ELR (cell line): Measurements from ENCODE around the gene NOL4L.
A peak's percentile ranks its signal among the peaks of the same experiment; 100 is the strongest.
"Not testable (repeated sequence)": the region's sequence is repeated elsewhere in the genome, so short reads cannot be mapped to it uniquely, and the experiment has no call there.

Experiments
- DNase-seq: peaks from one replicate; pipeline ENCODE4 v3.0.0-alpha.2; 2015; ENCODE audit warnings: low read depth

Gene NOL4L

DNA sequence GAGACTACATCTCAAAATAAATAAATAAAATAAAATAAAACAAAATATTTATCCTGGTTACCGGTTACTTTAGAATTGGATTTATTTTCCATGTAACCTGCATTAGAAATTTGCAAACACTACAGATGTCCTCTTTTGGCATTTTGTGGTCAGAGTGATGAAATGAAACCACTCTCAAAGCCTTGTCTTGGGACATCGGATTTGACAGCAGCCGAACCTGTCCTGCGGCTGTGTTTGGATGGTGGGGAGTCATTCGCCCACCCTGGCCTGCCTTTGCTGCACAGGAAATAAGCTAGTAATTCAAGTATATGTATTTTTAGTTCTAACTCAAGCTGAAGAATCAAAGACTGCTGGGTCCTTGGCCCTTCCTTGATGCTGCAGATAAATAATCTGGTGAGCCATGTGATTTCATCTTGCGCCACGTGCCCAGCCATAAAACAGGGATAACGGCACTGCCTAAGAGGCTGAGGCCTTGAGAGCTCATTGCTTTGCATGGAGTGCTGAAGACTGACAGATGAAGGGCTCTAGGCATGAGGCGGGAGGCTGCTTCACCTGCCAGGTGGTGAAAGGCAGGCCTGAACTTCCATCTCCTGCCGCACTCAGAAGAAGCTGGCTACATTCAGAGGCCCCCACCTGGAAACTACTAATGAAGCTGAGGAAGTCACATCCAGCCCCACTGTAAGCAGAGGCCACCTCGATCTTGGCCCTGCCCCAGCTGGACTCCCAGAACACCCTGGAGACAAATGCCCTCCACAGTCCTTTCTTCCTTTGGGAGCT is 76.9 kb downstream of the NOL4L start:
- no peak for DNase-seq

DNA sequence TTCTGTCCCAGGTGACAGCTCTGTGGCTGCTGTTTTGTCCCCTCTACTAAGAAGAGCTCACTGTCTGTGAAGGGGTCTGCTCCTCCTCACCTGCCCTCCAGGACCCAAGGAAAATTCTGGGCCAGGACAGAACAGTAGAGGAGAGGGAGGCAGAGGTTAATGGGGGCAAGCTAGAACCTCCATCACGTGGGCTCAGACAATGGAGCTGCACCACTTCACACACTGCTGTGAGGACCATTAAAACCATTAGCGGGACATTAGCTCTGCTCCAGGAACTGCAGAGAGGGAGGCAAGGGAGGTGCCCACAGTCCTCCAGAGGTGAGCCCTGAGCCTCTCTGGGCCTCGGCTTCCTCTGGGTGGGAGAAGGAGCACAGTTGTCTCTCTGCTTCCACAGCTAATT is 78.4 kb downstream of the NOL4L start:
- DNase-seq: no peak

DNA sequence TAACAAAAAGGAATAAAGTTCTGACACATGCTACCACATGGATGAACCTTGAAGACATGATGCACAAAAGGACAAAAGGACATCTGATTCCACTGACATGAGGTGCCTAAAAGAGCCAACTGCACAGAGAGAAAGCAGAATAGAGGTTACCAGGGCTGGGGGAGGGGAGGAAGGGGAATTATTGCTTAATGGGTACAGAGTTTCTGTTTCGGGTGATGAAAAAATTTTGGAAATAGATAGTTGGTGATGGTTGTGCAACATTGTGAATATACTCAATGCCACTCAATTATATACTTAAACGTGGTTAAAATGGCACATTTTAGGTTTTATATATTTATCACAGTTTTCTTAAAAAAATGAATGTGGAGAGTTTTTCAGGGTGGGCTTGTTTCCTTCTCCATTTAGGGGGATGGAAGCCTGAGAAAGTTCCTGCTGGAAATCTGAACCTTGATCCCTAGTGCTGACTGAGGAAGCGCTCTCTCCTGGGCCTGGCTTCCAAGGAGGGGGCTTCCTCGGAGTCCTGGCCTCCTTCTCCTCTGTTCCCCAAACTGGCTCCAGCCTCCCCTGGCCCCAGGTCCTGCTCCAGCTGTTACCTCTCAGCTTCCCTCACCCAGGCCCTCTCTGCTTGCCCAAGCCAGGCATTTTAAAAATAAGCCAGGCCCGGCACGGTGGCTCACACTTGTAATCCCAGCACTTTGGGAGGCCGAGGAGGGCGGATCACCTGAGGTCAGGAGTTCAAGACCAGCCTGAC is 79.2 kb downstream of the NOL4L start:
- DNase-seq: no peak

DNA sequence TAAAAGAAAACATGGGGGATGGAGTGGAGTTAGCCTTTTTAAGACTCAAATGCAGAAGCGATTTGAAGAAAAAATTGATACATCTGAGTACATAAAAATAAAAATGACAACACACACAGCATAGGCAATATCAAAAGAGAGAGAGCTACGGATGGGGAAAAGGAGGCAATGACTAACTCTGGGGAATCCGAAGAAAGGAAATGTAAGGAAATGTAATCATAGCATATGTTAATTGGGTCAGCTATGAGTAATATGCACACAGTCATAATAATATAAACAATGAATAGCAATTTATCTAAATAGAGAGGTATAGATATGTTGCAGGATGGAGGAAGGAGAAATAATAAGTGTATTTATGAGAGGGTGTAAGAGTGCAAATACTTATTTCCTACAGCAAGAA is 83.4 kb downstream of the NOL4L start:
- peak; percentile 94 for DNase-seq

DNA sequence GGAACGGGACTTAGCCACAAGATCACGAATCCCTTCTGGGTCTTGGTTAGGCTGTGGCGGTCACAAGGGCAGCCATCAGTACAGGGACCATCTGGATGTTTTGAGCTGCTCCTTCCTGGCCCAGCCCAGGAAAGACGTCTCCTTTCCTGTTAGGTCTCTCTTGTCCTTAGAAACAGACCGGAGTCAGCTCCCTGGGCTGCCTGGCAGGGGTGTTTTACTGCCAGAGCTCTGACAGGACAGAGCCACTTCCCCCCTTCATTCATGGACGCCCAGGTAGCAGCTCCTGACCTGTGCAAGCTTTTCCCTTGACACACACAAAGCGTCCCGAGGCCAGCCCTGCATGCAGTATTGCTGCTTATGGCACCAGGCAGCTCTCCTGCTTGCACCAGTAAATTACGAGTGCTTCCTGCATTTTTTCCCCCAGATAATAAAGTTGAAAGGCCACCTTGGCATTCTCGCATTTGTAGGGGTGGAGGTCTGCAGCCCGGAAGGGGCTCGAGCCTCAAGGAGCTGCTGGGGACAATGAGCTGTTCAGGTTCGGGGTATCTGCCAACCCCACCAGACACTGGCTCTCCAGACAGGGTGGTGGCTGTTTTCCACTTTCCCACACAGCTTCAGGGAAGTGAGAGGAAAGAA is 87.4 kb downstream of the NOL4L start:
- DNase-seq: no peak

DNA sequence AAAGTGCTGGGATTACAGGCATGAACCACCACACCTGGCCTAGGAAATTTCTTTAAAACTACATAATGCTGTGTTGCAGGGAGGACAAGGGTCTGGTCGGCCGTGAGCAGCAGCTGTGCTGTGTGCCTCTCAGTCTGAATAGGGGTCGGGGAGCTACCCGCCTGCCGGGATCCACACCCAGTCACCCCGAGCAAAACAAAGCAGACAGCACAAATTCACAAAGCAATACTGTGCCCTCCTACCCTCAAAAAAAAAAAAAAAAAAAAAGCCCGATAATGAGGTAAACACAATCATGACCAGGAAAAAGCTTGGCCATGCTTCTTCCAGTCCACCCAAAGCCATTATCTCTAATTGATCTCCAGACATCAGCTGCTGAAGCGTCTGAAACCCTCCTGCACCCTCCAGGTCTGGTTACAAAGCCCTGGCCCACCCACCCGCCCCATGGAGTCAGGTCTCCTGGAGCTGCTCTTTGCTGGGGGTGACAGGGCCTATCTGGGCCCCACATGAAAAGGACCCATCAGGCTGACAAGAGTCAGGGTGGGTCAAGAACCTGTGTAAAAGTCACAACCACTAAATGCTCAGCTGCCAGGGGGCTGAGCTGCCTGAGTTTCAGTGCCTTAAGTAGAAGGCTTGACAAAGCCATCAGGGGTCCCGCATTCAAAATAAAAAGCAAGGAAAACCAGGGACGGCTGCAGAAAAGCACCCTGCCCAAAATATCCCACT is 88.2 kb downstream of the NOL4L start:
- DNase-seq: no peak

DNA sequence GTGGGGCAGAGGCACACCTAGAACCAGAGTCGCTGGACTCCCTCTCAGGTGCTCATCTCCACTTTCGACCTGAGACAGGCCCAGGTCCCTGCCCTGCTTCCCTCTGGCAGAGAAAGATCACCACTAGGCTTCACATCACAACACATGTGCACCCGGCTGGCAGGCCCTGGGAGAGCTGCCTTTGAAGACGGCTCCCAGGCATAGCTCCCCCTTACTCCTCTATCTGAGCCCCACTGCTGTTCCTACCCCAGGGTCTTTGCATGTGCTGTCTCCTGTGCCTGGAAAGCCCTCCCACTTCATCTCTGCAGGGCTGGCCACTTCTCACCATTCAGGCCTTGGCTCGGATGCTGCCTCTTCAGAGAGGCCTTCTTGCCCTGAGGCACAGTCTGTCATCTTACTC is 89.2 kb downstream of the NOL4L start:
- DNase-seq: no peak

DNA sequence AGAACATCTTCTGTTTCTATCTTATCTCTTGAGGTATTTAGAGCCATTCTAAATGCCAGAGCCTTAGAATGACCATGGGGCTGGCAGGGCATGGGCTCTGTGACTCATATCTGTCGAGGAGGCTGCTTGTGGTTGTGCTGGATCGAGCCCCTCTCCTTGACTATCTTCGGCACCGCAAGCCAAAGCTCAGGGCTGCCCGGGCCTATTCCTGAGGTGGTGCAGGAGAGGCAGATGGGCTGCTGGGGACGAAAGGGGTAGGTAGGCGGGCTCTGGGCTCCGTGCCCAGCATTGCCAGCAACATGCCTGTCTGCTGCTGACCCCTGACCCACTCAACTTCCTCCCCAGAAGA is 89.9 kb downstream of the NOL4L start:
- DNase-seq: no peak

DNA sequence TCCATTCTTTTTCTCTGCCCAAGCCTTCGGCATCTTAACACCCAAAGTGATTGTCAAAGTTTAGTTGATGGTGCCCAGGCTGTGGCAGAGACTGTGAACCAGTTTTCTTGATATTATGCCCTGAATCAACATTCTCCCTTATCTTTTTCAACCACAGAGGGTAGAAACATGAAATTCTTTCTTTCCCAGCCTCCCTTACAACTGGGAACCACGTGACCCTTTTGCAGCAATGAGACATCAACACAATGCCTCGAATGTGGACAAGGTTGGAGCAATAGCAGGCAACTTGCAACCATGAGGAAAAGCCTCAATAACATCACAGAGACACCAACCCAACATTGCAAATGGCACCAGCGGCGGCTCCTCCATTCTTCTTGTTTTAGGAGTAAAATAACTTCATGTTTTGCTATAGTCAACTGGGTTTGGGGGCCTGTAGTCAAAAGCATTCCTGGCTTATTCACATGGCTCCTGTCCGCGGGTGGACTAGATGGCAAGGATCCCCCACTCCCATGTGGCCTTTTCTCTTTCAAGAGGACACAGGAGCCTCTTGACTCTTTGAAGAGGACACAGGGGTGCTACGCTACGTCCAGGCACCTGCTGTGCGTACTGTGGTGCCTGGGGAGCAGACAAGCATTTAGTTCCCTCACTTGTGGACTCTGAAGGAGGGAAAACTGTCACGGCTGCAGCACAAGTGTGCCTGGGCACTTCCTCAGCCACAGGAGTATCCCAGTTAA is 90.5 kb downstream of the NOL4L start:
- no peak for DNase-seq

DNA sequence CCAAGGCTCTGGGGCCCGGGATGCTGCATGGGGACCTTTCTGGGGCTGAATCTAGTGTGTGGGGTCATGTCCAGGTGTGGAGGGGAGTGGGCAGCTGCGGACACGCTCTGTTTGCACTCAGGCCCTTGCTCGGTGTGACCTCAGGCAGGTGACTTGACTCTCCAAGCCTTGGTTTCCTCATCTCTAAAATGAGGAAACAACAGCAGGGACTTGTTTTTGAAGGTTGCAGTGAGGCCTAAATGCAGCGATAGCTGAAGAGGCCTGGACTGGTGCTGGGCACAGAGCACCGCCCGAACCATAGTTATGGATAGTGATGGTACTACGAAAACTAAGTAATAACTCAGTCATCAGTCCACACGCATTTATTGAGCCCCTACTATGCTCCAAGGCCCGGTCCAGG is 91.8 kb downstream of the NOL4L start:
- DNase-seq: no peak

DNA sequence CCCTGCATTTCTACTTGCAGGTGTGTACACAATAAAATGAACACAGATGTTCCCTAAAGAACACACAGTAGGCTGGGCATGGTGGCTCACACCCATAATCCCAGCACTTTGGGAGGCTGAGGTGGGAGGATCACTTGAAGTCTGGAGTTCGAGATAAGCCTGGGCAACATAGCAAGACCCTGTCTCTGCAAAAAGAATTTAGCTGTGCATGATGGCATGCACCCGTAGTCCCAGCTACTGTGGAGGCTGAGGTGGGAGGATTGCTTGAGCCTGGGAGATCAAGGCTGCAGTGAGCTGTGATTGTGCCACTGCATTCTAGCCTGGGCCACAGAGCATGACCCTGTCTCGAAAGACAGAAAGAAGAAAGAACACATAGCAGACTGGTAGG is 93.4 kb downstream of the NOL4L start:
- DNase-seq: not testable (repeated sequence)

DNA sequence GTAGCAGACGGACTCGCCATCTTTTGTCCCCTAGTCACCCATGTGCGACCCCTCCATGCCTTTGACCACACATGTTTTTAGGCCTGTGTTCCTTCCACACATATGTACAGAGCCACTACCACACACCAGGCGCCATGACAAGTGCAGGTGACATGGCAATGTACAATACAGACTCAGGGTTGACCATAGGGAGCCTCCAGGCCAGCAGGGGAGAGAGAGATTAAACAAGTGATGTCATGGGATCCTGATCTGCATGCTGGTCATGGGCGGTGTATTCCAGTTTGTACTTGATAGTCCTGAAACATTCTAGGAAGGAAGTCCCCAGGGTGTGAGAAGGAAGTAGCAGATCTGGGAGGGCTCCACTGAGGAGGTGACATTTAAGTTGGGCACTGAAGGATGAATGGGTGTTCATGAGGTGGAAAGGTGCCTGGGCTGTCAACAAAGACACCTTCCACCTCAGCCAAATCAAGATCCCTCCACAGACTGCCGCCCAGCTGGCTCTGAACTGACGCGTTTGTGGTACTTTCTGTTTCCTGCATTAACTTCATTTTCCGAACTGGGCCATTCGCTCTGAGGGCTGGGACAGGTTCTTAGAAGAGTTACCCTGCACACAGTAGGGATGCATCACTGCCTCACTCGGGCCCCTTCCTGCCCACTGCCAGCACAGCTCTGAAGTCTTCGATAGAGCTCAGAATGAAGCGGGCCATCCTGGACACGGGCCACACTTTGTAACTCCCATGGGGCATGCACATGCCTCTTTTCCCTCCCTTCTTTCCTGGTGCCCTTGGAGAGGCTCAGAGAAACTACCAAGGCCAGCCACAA is 94.0 kb downstream of the NOL4L start:
- no peak for DNase-seq

DNA sequence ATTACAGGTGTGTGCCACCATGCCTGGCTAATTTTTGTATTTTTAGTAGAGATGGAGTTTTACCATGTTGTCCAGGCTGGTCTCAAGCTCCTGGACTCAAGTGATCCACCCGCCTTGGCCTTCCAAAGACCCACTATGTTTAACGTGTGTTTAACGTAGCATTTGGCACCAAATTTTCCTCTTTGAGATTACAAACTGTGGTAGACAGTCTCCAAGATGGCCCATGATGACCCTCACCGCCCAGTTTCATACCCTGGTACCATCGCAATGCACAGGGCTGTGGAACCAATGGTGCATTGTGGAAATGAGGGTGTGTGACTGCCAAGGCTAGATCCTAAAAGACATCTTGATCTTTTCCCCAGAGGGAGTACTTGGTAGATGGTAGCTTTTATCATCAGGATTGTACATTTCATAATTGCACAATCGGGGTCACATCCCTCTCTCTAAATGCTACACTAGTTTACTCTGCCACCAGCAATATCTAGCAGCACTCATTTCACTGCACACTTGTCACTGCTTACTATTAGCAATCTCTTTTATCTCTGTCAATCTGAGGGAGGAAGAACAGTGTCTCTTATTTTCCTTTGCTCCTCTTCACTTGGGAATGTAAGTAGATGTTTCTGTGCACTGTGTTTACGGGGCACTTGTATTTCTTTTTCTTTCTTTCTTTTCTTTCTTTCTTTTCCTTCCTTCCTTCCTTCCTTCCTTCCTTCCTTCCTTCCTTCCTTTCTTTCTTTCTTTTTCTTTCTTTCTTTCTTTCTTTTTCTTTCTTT is 96.9 kb downstream of the NOL4L start:
- DNase-seq: no peak

DNA sequence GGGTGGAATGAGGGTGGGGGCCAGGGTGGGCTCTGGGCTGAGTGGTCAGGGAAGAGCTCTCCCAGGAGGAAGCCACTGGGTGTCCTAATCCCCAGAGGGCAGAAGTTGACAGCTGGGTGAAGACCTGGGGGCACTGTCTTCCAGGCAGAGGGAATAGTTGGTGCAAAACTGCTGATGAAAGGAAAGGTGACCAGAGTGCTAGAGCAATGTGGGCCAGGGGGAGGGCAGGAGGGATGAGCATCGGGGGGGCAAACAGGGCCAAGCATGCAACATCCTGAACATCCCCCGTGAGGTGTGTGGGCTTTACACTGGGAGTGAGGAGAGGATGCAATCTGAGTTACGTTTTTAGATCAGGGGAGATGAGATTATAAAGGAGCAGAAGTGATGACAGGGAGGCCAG is 97.8 kb downstream of the NOL4L start:
- no peak for DNase-seq

DNA sequence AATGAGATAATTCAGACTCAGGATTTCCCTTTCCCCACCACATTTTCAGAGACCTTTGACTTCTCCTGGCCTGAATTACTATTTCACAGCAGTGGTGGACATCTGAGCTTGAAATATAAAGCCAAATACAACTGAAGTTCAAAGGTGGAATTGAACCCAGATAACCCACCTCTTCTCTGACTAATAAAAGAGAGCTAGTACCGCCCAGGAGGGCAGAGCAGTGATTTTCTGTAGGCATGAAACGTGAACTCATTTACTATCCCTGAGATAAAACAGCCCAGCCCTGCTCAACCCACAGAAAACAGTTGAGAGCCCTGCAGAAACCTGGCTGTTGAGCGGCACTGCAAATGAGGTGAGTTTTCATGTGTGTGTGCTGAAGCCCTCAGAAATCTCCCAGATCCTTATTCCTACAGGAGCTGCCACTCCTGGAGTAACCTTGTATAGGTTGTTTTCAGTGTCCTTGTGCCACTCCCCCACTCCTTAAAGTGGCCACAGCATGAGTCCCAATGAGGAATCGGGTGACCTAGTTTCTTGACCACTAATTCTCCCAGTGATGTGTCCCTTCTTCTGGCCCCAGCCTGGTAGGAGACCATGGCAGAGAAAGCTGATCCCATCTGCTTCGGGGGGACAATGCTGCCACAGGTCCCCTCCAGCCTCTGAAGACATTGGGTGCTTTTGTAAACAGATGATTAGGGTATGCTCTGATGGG is 99.2 kb downstream of the NOL4L start:
- DNase-seq: no peak

DNA sequence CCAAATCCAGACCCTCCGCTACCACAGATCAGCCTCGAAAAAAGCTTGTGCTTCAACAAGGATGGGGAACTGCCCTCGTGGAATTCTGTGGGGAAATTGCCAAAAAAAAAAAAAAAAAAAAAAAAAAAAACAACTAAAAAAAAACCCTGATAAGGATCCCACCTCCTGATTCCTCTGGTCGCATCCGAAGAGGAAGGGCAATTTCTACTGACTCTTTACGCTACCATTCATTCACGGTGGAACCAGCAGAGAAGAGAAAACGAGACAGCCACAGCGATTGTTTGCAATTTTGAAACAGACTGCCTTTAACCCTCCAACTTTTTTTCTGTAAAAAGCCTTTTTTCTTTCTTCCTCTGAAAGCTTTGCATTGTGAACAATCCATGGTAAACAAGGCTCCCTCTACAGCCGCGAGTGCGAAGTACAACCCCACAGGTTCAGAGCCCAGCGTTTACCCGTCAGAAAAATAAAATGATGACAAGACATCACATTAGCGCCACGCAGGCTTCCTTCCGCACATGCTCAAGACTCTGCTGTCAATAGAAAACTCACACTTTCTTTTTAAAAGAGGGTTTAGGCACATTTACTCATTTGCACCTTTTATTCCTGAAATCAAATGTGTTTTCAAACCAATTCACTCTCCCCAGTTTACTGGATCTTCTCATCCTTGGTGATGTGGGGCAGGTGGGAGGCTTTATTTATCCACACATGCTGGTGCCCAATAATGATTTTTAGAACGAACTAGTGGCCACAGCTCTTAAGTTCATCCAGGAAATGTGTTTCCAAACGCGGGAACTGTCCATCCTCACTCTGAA is 100.0 kb downstream of the NOL4L start:
- peak; percentile 93 for DNase-seq

DNA sequence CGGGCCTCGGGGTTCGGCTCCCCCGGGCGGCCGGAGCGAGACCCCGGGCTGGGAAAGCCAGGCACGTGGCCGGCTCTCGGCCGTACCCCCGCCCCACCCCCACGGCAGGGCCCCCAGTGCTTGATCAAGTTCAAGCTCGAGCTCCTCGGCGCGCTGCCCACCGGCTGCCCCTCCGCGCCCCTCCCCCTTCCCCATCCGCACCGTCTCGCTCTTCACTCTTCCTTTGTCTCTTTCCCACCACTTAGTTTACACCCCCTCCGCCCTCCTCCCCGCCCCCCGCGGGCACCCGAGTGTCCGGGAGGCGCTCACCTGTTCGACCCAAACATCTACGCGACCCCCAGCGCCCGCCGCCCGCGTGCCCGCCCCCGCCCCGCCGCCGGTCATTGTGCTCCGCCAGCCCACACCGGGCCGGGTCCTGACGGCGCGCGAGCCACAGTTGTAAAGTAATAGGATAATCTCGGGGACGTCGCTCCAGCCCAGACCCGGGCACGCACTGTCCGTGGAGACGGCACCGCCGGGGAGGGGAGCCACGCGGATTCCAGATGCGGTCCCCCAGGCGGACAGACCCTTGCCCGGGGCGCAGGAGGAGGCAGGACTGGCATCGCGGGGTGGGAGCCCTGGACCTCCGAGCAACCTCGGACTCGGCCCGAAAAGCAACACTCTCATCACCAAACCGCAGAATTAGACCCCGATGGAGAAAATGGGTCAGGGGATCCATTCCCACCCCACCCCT is 100.7 kb downstream of the NOL4L start:
- peak; percentile 55 for DNase-seq
